Measurements from ENCODE around the gene LCN12.

GRCh38 chr9:136982232-136983051 lies 30.4 kb downstream of the LCN12 start, which contains the start of gene LCNL1:
- TF ChIP-seq CTCF (conservative IDR thresholded peaks at IDR 0.05; ENCODE audit: low read depth, low read length) (no peak), EZH2 (IDR thresholded peaks at IDR 0.05; ENCODE audit: borderline replicate concordance, low read depth, low read length, poor library complexity, severe bottlenecking) (no peak)

Measured in A673 (cell line).